AG04449 (cell line): Measurements from ENCODE around the gene KIF22.
"Not testable (repeated sequence)": the region's sequence is repeated elsewhere in the genome, so short reads cannot be mapped to it uniquely, and the experiment has no call there.

ENCODE experiments used
- CTCF ChIA-PET: fragments of 350-600 bp; formaldehyde crosslinking; extraction: SDS; loops from one replicate; lab custom pipeline; 2021; ENCODE audit warnings: antibody characterized with exemption; lab: Yijun Ruan, JAX
- POLR2A ChIA-PET: fragments of 400-600, 350-600 bp; formaldehyde crosslinking; extraction: SDS; loops from one replicate; lab custom pipeline; 2020; ENCODE audit warnings: antibody characterized with exemption, inconsistent platforms; lab: Yijun Ruan, JAX
- DNase-seq: peaks from one replicate; pipeline ENCODE4 v3.0.0-alpha.2; 2010; ENCODE audit warnings: low read depth, low spot score
- H3K4me3 ChIP-seq: 2 replicates; pipeline ENCODE4 v1.5.1; 2011; ENCODE audit warnings: low read depth, mild to moderate bottlenecking, control low read depth, low read length
- CTCF ChIP-seq: IDR thresholded peaks from one replicate; pipeline ENCODE4 v1.5.1; 2011; ENCODE audit warnings: mild to moderate bottlenecking, moderate library complexity, low read length, control low read depth, inconsistent platforms; ENCODE audit not compliant: insufficient read depth; ENCODE audit errors: missing control alignments

The KIF22 gene

GRCh38 chr16:29784901-29785500, 5.5 kb upstream of the KIF22 start:
- POLR2A ChIA-PET: no interaction called here
- TF ChIP-seq CTCF: peak; percentile 88
- CTCF ChIA-PET: interaction anchor here (0.6 to 3.9 kb wide), 25 partner anchors 9 to 254 kb away, joined by 3 to 28 read pairs (median 4); partner anchors contain the start of gene C16orf54
- H3K4me3 ChIP-seq: peak overlapping the region; percentile 32
- DNase-seq: no peak

- CTCF ChIA-PET: interaction anchor here (3.9 kb wide), 1 partner anchor 9 kb away, joined by 28 read pairs; no protein-coding TSS in a partner anchor
- POLR2A ChIA-PET: not testable (repeated sequence)
These were observed 3.4 kb upstream of the KIF22 start for GRCh38 chr16:29787155-29787554.

GRCh38 chr16:29789775-29790182, 772 bp upstream of the KIF22 start:
- H3K4me3 ChIP-seq: peak overlapping the region; percentile 66
- ChIA-PET CTCF (interaction anchor here (0.6 to 3.7 kb wide), 16 partner anchors 8 to 266 kb away, joined by 3 to 27 read pairs (median 4); partner anchors contain the start of genes ASPHD1, PAGR1, TLCD3B and ZG16), POLR2A (interaction anchor here (0.8 to 1.4 kb wide), 3 partner anchors 11 to 264 kb away, joined by 3 to 6 read pairs (median 4); no protein-coding TSS in a partner anchor)
- DNase-seq: no peak
- no peak for TF ChIP-seq CTCF

More at GRCh38 chr16:29787155-29787554, 3.4 kb upstream of the KIF22 start:
- not testable (repeated sequence) for DNase-seq, H3K4me3 ChIP-seq

- no peak for TF ChIP-seq CTCF
- CTCF ChIA-PET: interaction anchor here (1.0 to 3.7 kb wide), 12 partner anchors 10 to 264 kb away, joined by 3 to 27 read pairs (median 7); partner anchors contain the start of genes ASPHD1, TLCD3B and ZG16
- POLR2A ChIA-PET: interaction anchor here (1.3 to 1.4 kb wide), 3 partner anchors 10 to 13 kb away, joined by 3 to 6 read pairs (median 4); no protein-coding TSS in a partner anchor
- H3K4me3 ChIP-seq: peak overlapping the region; percentile 96
- no peak for DNase-seq
These were observed 646 bp downstream of the KIF22 start for GRCh38 chr16:29790949-29791844.

- ChIA-PET POLR2A (no interaction called here), CTCF (interaction anchor here (1.7 to 3.7 kb wide), 2 partner anchors 11 to 56 kb away, joined by 7 to 27 read pairs; no protein-coding TSS in a partner anchor)
- TF ChIP-seq CTCF: no peak
- H3K4me3 ChIP-seq: peak overlapping the region; percentile 96
- DNase-seq: no peak
These were observed 1.6 kb downstream of the KIF22 start for GRCh38 chr16:29791845-29792807.

GRCh38 chr16:29793153-29793552, 2.6 kb downstream of the KIF22 start:
- POLR2A ChIA-PET, DNase-seq, CTCF ChIA-PET, H3K4me3 ChIP-seq: not testable (repeated sequence)
